ENCODE results near the gene SLFN11.

The SLFN11 gene

GRCh38 chr17:35314415-35315216, 58.8 kb downstream of the SLFN11 start:
- H3K9me2 ChIP-seq (replicated peaks; ENCODE audit: control insufficient read depth, low read length), result no peaks in the 10 kb centered on the region
- H3F3A ChIP-seq (ENCODE audit: control insufficient read depth, insufficient read depth), result no peaks in the 10 kb centered on the region
- H3K27me3 ChIP-seq (ENCODE audit: control insufficient read depth, low read length), result peaks cover 5% of the 10 kb centered on the region; the same call in 1 of the 2 replicates
- H4K20me1 ChIP-seq (ENCODE audit: control insufficient read depth, insufficient read depth, low read depth, low read length), result no peaks in the 10 kb centered on the region
- H3K79me2 ChIP-seq (ENCODE audit: control insufficient read depth, low read length), result no peaks in the 10 kb centered on the region
- H3K27ac ChIP-seq (ENCODE audit: low read depth, low read length), result no peak overlapping the region
- H3K4me1 ChIP-seq (ENCODE audit: control insufficient read depth, low read length), result peaks cover 4% of the 10 kb centered on the region
- no peak overlapping the region for H3K4me3 ChIP-seq (ENCODE audit: low read length)
- no peaks in the 10 kb centered on the region for H3K36me3 ChIP-seq (ENCODE audit: control insufficient read depth, low read length)
- no peak for TF ChIP-seq CTCF (IDR thresholded peaks at IDR 0.05; ENCODE audit: low read depth, low read length, poor library complexity, severe bottlenecking)
- TF ChIP-seq EZH2phosphoT487 (IDR thresholded peaks at IDR 0.05; ENCODE audit: borderline replicate concordance, low read length), result no peak
- no peak overlapping the region for H3K4me2 ChIP-seq (ENCODE audit: low read length)
- no peaks in the 10 kb centered on the region for H3K9me3 ChIP-seq (ENCODE audit: control insufficient read depth, insufficient read depth, low read length)

GRCh38 chr17:35313875-35314409, 59.5 kb downstream of the SLFN11 start:
- no peak for TF ChIP-seq CTCF (IDR thresholded peaks at IDR 0.05; ENCODE audit: low read depth, low read length, poor library complexity, severe bottlenecking)
- TF ChIP-seq EZH2phosphoT487 (IDR thresholded peaks at IDR 0.05; ENCODE audit: borderline replicate concordance, low read length), result no peak
- no peak overlapping the region for H3K4me3 ChIP-seq (ENCODE audit: low read length)
- no peaks in the 10 kb centered on the region for H3K79me2 ChIP-seq (ENCODE audit: control insufficient read depth, low read length)
- no peaks in the 10 kb centered on the region for H3K9me2 ChIP-seq (replicated peaks; ENCODE audit: control insufficient read depth, low read length)
- peaks cover 5% of the 10 kb centered on the region; the same call in 1 of the 2 replicates for H3K27me3 ChIP-seq (ENCODE audit: control insufficient read depth, low read length)
- H3K27ac ChIP-seq (ENCODE audit: low read depth, low read length), result no peak overlapping the region
- H3K4me2 ChIP-seq (ENCODE audit: low read length), result no peak overlapping the region
- no peaks in the 10 kb centered on the region for H3F3A ChIP-seq (ENCODE audit: control insufficient read depth, insufficient read depth)
- no peaks in the 10 kb centered on the region for H4K20me1 ChIP-seq (ENCODE audit: control insufficient read depth, insufficient read depth, low read depth, low read length)
- H3K9me3 ChIP-seq (ENCODE audit: control insufficient read depth, insufficient read depth, low read length), result no peaks in the 10 kb centered on the region
- H3K4me1 ChIP-seq (ENCODE audit: control insufficient read depth, low read length), result peaks cover 4% of the 10 kb centered on the region
- H3K36me3 ChIP-seq (ENCODE audit: control insufficient read depth, low read length), result no peaks in the 10 kb centered on the region

GRCh38 chr17:35312790-35313711, 60.4 kb downstream of the SLFN11 start:
- H3K79me2 ChIP-seq (ENCODE audit: control insufficient read depth, low read length), result no peaks in the 10 kb centered on the region
- H3K4me2 ChIP-seq (ENCODE audit: low read length), result peak overlapping the region; percentile 22; the same call in 1 of the 2 replicates
- no peaks in the 10 kb centered on the region for H3K9me3 ChIP-seq (ENCODE audit: control insufficient read depth, insufficient read depth, low read length)
- H3K27me3 ChIP-seq (ENCODE audit: control insufficient read depth, low read length), result peaks cover 2% of the 10 kb centered on the region; the same call in 1 of the 2 replicates
- no peak overlapping the region for H3K27ac ChIP-seq (ENCODE audit: low read depth, low read length)
- H3K4me3 ChIP-seq (ENCODE audit: low read length), result no peak overlapping the region
- peak; percentile 79 for TF ChIP-seq CTCF (IDR thresholded peaks at IDR 0.05; ENCODE audit: low read depth, low read length, poor library complexity, severe bottlenecking)
- TF ChIP-seq EZH2phosphoT487 (IDR thresholded peaks at IDR 0.05; ENCODE audit: borderline replicate concordance, low read length), result no peak
- peaks cover 4% of the 10 kb centered on the region for H3K4me1 ChIP-seq (ENCODE audit: control insufficient read depth, low read length)
- no peaks in the 10 kb centered on the region for H3K9me2 ChIP-seq (replicated peaks; ENCODE audit: control insufficient read depth, low read length)
- no peaks in the 10 kb centered on the region for H4K20me1 ChIP-seq (ENCODE audit: control insufficient read depth, insufficient read depth, low read depth, low read length)
- H3F3A ChIP-seq (ENCODE audit: control insufficient read depth, insufficient read depth), result no peaks in the 10 kb centered on the region
- no peaks in the 10 kb centered on the region for H3K36me3 ChIP-seq (ENCODE audit: control insufficient read depth, low read length)
